Measurements from ENCODE around the gene TACSTD2.
"Not testable (repeated sequence)": the region's sequence is repeated elsewhere in the genome, so short reads cannot be mapped to it uniquely, and the experiment has no call there.

TACSTD2 gene

GRCh38 chr1:58555393-58555792 is 21.7 kb downstream of the TACSTD2 start:
- DNase-seq: no peak

DNA sequence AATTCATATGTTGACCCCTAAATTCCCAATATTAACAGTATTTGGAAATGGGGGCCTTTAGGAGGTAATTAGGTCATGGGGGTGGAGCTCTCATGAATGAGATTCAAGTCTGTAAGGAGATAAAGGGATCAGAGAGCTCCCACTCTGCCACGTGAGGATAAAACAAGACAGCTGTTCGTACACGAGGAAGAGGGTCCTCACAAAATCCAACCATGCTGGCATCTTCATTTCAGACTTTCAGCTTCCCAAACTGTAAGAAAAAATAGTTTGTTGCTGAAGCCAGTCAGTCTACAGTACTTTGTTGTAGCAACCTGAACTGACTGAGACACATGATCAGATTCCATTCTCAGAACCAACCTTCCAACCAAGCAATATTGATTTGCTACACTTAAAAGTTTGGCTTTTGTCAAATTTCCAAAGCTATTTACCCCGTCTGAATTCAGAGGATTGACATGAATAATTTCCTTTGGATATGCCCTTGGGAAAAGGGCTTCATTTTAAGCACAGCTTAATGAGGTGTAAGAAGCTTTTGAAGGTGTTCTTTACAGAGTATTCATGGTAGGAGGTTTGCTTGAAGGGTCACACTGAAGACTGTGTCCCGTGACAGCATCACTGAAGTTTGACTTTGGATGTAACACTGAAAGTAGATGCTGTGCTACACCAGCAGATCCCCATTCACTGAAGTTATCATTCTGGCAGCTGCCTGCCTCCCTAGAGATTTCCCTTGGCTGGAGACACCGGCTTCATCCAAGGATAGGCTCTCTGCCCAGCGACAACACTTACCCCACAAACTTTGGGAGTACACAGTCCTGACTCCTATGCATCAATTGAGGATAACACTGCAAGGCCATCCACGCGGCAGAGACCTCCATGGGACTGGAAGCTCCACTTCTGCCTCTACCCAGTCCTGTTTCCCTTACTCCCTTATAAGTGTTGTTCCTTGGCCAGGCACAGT is 25.6 kb downstream of the TACSTD2 start:
- no peak for DNase-seq

DNA sequence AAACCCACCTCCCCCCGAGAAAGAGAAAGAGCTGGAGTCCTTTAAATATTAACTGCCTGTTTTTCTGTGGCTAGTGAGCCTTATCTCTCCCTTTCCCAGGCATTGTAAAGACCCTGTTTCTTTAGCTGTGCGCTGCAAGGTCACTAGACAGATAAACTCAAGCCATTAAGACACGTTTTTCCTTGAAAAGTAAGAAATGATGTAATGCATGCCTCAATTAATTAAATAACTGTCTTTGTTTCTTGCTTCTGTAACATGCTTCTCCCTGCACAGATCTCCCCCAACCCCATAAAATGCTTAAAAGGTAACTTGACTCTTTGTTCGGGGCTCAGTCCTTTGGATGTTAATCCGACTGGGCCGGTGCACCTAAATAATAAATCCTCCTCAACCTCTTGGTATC is 27.8 kb downstream of the TACSTD2 start:
- not testable (repeated sequence) for DNase-seq

DNA sequence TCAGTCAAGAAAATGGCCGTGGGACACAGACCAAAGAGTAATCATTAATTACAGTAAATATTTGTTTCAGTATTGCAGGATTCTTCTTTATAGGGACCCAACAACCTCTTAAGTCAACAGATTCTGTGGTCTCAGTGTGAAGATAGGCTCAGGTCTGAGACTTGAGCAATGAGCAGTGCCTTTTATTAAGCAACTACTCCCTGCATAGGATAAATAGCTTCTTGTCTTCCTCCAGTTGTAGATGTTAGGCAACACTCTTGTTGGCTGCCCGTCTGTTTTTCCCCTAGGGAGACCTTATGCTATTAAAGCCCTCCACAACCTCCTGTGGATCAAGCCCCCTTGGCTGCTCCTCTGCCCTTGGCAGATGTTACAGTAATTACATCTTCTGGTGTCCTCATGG is 28.7 kb downstream of the TACSTD2 start:
- no peak for DNase-seq

GRCh38 chr1:58546520-58547308 is 30.3 kb downstream of the TACSTD2 start, which contains the start of gene OMA1:
Gene OMA1 (minus strand): TSS chr1:58546726. CDS start chr1:58539294, 7,432 bp downstream.
- DNase-seq: peak; percentile 97

DNA sequence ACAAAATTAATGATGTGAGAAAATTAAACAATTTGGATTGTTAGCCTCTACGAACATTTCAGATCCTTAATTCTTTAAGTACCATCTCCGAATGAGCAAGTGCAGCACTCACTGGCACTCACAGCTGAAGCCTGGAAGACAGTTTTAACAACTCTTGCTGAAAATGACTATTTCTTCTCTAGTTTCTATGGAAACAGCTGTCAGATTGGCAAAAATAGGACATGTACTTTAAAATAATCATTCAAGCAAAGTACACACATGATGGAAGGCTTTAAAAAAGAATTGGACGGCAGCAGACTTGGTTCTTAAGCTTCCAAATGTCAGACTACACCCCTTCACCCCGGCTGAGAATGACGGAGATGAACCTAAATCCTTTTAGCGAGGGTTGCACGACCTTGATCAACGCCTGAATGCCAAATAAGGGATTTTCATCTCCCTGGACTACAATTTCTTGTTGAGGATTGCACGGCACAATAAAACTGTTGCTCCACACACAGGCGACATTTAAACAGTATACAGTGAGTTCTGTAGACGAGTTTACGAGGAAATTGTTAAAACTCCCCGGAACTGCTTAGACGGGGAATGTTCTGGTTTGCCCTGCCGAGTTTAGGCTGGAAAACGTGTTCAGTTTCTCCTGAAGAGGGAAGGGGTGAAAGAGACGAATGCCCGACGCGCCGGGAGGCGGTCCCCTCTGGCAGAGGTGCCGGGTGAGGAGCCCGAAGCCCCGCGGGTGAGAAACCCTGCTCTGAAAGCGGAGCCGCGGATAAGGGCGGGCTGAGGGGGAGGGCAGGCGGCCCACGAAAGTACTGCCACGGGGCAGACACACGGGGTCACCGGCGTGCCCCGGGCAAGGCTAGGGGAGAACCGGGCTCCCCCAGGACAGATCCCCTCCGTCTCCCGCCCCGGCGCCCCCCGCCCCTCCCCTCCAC is 31.2 kb downstream of the TACSTD2 start:
- DNase-seq: peak; percentile 82

GRCh38 chr1:58543260-58543659 is 33.8 kb downstream of the TACSTD2 start:
- DNase-seq: no peak

DNA sequence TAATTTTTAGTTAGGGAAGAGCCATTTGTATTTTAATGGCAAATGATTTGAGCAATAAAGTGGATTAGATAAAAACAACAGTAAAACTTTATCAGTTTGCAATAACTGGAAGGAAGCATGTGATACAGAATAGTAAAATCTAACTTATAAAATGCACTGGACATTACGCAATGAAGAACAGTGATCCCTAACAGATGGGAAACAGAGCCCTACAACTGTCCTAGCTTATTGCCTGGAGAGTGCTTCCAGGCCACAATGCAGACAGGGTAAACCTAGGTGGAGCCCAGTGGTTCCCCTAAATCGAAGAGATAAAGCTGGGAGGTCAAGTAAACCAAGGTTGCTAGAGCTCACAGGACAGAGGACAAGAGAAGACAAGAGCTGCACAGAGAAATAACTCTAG is 37.5 kb downstream of the TACSTD2 start:
- DNase-seq: no peak

- no peak for DNase-seq
Measured at GRCh38 chr1:58538821-58539220, 38.2 kb downstream of the TACSTD2 start.

DNA sequence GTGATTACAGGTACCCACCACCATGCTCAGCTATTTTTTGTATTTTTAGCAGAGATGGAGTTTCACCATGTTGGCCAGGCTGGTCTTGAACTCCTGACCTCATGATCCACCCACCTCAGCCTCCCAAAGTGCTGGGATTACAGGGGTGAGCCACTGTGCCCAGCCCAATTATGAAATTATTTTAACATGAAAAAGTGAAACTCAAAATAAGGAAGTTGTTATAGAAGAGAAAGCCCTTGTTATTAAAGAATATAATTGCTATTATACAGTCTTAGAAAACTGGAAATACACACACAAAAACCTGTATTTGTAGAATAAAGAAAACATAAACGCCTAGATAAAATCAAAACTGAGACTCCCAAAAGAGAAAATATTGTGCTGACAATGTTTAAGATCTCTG is 45.2 kb downstream of the TACSTD2 start:
- not testable (repeated sequence) for DNase-seq

- DNase-seq: no peak
Measured at GRCh38 chr1:58529284-58529683, 47.8 kb downstream of the TACSTD2 start.

DNA sequence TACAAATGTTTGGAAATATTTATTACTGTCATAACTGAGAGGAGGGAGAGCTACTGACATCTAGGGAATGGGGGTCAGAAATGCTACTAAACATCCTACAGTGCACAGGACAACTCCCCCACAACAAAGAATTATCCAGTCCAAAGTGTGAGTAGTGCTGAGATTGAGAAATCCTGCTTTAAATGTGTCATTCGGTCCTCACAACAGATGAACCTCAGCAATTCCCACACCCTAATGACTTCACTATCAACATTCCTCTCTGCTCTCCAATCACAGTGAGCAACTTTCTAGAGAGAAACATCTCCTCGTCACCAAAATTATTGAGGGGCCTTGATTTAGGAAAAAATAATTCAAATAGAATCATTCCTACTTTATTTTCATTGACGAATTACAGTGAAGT is 48.5 kb downstream of the TACSTD2 start:
- no peak for DNase-seq

All from central memory CD4-positive, alpha-beta T cell (primary cell).